Limb (tissue), 2 donors: ENCODE data around the gene C1QTNF1.

ENCODE experiments used
- DNase-seq, 2 donors: peaks; one replicate each; pipeline ENCODE4 v3.0.0-alpha.2; 2016; ENCODE audit errors: extremely low spot score in 2 of 2

The C1QTNF1 gene

GRCh38 chr17:79090443-79091225 lies 66.7 kb downstream of the C1QTNF1 start:
- DNase-seq = peak; percentile 8 to 63

- no peak for DNase-seq
These were observed 67.3 kb downstream of the C1QTNF1 start for GRCh38 chr17:79091226-79091670.

DNA sequence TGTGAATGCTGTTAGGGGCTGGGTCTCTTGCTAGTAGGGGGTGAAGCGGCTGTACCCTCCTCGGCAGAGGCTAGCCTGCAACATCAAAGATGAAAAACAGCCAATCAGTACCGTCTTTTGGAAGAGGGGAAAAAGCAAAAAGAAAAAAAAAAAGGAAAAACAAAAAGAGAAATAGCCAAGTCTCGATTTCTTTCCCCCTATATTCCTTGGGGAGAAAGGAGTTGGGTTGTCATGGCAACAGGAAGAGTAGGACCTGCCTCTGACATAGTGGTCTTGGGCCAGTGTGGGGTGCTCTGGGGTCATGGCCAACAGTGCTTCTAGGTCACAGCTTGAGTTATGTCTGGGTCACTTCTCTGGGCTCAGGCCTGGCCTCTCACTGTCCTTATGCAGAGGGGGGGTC lies 68.6 kb downstream of the C1QTNF1 start:
- no peak for DNase-seq

- DNase-seq = no peak
These were observed 69.3 kb downstream of the C1QTNF1 start for GRCh38 chr17:79093270-79093669.

- no peak for DNase-seq
These were observed 70.3 kb downstream of the C1QTNF1 start for GRCh38 chr17:79094261-79094660.

DNA sequence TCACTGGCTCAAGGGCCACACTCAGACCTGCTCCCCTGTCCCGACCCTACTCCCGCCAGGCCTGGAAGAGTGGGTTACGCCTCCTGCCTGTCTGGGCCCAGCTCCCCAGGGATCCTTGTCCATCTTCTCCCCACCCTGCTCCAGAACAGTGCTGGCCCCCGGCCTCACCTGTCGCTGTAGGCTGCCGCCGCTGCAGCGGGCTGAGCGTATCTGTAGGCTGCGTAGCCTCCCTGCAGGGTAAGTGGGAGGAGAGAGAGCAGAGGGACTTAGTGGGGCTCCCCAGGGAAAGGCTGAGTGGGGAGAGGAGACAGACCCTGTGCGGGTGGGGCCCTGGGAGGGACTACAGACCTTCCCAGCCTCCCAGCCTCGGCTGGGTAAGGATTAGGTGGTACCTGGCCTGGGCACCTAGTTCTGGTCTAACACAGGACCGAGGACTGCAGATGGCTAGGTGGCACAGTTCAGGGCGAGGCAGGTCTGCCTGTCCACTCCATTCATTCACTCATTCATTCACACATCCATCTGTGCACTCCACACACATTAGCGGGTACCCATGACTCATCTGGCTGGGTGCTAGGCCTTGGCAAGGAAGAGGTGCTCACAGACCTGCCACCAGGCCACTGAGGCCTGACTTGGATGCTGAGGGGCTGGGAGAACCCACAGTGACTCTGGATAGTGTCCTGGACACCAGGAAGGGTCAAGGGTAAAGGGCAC lies 71.5 kb downstream of the C1QTNF1 start:
- no peak for DNase-seq

DNA sequence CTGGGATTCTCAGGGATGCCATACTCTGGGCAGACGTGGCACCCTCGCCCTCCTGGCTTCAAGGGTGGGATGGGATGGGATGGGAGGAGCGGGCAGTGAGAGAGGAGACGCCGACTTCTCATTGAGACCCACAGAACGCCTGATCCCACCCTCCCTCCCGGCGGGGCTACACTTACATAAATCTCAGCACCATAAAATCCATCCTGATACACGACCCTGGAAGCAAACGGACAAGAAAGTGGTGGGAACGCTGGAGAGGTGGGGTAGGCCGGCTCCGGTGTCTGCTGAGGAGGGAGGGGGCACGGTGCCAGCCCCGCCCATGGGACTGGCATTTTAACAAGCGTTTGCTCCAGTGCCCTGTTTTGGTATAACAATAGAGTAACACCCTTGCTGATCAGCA lies 72.5 kb downstream of the C1QTNF1 start:
- no peak for DNase-seq

DNA sequence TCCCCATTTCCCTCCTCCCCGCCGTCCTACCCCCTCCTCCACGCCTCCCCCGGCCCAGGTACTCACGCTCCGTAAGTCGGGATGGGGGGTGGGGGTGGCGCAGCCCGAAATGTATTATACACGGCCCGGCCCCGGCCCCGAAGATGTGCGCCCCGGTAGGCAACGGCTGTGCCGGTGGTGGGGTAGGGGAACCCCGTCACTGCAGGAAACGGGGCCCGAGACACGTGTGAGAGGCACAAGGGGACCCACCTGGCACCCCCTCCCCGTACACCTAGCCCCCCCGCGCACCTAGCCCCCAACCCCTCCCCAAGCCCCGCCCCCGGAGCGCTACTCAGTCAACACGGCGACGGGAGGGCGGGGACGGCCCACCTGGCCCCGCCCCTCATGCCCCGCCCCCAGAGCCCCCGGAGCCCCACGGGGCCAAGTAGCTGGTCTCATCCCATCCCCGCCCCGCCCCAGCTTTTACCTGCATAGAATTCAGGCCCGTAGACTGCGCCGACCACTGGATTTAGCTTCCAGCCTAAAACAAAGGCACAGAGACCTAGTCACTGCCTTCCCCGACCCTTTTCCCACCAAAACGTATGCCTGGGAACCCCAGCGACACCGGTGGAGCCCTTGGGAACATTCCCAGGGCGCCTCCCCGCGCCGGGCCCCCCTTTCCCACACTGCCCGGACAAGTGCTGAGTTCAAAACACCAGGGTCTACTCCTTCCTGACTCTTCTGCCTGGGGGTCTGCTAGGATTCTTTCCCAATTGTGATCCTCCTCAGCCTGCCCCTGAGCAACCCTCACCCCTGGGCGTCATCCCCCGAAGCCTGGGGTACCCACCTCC lies 73.5 kb downstream of the C1QTNF1 start:
- DNase-seq = no peak

DNA sequence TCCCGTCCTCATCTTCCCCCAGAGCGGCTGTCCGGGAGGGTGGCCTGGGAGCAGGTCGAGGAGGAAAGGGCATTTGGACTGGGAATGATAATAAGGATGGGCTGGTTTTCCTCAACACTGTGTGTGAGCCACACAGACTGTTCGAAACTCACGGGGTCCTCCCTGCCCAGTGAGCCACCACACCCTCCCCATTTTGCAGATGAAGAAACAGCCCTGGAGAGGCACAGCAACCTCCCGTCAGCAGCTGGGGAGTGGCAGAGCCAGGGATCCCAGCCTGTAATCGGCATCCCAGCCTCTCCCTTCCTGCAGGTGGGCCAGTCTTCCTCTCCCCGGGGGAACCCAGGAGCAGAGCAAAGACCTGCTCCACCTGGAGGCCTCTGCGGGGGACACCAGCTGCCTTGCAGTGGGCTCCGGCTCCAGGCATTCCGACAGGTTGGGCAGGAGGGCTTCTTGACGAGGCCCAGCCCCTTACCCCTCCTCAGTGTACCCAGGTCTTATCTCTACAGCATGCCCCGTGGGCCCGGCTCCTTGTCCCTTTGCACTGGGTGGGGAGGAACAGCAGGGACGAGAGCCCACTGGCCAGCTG lies 74.4 kb downstream of the C1QTNF1 start:
- no peak for DNase-seq
